ENCODE data around the gene RIMS3. TPM values are rescaled to one million over a fixed set of nuclear protein-coding genes. Genes with fewer than 3 reads are reported as not detected.

The RIMS3 gene
- total RNA-seq, 1 donor from 2014 or later: 0.67 TPM

Other genes with a start within 250 kb of the RIMS3 start
- gene ZFP69B, start 215.2 kb downstream of the RIMS3 start, total RNA-seq: 1.3 TPM
- 2.6 TPM for gene ZFP69, start 188.4 kb downstream of the RIMS3 start, total RNA-seq
- gene EXO5, start 156.9 kb downstream of the RIMS3 start, total RNA-seq: 4.7 TPM
- gene ZNF684, start 134.0 kb downstream of the RIMS3 start, total RNA-seq: 11.0 TPM
- gene NFYC, start 26.0 kb upstream of the RIMS3 start, total RNA-seq: 61.7 TPM
- gene KCNQ4, start 118.1 kb upstream of the RIMS3 start, total RNA-seq: 3.6 TPM
- 8.7 TPM for gene CITED4, start 196.7 kb upstream of the RIMS3 start, total RNA-seq